NCI-H510A (cell line): ENCODE measurements around the gene ZFAND5.

Experiments used
- DNase-seq: peaks from one replicate; lab custom pipeline; 2025; lab: John Stamatoyannopoulos, UW

ZFAND5 gene

DNA sequence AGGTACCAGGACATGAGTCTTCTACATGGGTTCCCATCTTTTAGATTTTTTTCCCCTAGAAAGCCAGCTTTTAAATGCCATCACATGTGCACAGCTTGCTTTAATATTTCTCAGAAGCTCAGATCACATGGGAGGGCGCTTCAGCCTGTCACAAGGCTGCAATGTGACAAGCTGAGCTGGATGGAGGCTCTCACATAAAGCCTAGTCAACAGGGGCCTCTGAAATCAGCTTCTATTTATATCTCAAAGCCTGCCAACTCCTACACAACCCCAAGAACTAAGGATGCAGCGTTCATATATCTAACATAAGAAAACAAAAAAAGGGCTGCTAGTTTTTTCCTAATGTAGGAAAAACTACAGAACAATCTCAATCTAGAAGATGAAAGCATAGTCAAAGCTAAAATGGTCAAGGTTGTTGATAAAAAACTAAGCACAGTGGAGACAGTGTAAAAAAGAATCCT lies 2.3 kb downstream of the ZFAND5 start:
- DNase-seq: no peak

DNA sequence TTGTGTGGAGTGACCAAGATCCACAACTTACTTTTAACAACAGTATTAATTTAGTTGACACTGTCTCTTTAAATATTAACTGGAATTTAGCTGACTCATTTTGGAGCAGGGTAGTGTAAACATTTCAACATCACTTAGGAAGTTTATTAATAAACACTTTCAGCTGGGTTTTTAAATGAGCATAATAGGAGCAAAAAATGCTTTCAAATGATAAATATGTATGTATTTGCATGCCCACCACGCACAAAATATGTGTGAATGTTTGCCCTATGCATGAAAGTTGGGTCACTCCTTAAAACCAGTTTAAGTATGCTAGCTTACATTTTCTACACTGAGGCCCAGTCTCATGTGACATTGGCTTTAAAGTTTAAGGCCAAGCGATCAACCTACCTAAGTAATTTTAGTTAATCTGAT lies 2.9 kb downstream of the ZFAND5 start:
- no peak for DNase-seq

DNA sequence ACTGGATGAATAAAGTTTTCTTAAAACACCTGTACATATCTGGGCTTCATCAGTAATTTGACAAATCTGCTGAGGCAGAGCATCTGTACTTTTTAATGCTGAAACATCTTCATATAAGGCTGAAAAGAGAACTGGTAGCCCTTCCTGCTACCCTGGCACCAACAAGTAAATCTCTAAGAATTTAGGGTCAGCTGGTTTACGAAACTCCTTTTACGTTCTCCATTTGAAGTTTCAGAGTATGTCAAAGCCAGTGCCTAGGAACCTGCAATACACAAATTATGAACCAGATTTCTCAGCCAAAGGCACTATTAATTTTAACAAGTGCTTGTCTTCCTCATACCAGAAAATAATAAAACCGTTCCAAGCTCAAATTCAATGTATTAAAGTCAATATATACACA lies 3.8 kb downstream of the ZFAND5 start:
- no peak for DNase-seq

DNA sequence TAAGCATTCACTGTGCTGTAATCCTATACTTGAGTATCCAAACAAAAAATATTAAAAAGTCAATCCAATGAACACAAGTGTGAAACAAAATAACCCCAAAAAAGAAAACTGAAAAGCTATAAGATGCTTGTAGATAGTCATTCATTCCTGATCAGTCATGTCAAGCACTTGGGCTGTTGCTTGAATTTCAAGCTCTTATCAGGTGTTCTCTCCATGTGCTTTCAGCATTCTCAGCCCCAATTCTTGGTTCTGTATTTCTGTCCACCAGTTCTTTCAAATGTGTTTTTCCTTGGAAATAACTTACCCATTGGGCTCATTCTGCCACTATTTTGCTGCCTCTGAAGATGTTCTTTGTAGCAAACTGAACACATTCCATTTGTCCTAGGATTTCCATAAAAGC lies 4.7 kb downstream of the ZFAND5 start:
- DNase-seq: no peak

DNA sequence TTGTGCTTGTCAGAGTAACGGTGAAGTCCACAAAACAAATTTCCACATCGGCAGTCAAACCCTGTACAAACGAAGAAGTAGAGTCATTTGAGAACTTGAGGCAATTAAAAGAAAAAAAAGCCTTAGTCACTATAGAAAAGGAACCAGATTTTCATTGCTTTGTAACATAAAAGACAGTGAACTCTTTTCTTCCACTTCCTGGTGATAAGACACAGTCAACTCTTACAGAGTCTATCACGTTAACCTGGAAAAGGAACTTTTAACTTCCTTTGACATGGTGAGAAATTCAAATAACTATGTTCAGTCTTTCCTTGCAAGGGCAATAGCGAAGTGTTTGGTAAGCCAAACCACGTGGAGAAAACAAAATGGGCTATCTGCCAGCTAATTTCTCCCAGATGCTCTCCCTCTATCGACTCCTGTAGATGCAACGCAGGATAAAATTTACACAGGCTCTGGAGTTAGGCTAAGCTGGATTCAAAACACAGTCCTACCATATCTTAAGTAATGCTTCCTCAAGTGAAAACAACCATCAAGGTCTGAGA lies 8.9 kb downstream of the ZFAND5 start:
- no peak for DNase-seq

DNA sequence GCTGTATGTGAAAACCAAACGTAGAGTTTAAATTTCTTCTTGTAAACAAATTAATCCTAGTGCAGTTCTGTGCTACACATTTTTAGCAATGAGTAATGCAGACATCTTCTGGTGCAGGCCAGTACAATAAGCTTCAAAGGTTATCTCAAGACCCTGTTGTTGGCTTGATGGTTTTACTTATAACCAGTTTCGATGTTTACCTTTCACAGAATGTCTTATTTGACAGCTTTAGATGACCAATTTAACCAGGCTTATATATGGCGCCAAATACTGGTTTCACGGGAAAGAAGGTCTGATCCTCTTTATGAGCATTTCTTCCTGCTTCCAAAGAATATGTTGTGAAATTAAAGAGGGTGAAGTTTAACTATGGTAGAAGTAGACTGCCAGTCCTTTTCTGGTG lies 9.9 kb downstream of the ZFAND5 start:
- DNase-seq: no peak

DNA sequence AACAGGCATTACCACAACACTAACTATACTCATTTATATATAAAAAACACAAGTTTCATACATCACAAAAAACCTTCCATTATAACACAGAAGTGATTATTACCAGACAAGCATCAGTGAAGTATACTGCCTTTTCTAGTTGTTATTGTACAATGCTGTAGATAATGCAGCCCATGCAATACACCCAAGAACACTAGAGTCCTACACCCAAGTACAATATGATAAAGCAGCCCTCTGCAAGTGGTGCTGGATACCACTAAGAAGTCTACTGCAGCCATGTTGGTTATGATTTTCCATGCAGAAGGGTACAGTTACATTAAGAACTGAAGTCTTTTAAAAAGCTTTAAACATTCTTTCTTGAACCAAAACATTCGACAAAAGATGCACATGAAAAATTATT lies 10.3 kb downstream of the ZFAND5 start:
- DNase-seq: no peak

DNA sequence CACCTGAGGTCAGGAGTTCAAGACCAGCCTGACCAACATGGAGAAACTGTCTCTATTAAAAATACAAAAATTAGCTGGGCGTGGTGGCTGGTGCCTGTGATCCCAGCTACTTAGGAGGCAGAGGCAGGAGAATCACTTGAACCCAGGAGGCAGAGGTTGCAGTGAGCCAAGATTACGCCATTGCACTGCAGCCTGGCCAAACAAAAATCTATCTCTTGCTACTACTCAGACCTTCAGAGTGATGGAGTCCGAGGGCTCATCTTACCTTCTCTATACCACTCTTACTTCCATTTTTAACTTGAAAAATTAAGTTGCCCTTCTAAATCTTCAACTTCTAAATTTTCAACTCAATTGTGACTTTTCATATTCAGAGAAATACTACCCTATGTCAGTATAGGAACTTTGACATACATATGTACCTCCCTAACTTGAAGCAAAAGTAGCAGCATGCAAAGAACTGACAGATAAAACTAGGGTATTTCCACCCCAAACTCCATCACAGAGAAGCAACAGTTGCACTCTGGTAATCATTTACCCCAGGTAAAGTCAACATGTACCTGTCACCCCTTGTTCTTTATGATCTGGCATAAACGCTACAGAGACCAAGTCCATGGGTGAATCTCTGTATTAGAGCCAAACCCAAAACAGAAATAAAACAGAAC lies 11.4 kb downstream of the ZFAND5 start:
- no peak for DNase-seq

DNA sequence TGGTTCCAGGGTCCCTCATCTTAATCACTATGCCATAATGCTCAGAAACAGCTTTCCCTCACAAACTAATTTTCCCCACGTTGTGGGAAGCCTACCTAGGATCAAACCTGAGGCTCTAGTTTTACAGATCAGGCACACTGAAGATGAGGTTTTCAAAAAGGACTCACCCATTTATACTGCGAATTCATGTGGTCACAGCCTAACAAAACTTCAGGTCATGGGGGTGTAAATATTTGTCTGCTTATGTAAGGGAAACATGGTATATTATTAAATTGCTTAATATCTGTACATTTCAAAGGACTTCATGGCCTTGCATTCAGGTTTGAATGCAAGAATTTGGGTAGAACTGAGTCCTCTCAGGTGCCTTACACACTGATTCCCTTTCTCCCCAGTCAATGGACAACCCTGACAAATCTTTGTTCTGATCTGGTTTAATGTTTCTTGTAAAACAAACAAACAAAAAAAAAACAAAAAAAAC lies 12.1 kb downstream of the ZFAND5 start:
- DNase-seq: no peak

DNA sequence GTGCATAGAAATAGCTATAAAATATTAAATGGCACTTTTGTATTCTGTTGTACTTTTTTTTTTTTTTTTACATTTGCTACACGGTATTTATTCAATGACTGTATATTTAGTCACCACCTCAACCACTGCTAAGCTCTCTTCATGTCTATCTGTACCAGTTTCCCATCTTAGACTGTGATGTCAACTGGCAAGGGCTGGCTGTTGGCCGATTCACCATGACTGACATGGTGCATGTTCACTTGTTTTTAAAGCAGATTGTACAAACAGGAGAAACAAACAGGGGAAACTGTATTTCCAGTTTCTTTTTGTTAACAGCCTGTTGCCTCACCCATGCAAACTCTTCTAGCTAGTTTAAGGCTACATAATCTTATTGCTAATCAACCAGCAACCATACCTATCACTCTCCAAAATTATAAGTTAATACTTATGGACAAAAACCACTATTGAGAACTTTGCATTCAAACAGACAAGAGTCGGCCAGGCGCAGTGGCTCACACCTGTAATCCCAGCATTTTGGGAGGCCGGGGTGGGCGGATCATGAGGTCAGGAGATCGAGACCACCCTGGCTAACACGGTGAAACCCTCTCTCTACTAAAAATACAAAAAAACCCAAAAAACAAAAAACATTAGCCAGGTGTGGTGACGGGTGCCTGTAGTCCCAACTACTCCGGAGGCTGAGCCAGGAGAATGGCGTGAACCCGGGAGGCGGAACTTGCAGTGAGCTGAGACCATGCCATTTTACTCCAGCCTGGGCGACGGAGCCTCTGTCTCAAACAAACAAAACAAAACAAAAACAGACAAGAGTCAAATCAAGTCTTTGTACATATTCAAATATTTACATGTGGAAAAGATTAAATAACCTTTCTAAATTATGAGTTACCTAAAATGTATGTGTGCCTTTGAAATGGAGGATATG lies 13.2 kb downstream of the ZFAND5 start:
- DNase-seq: no peak

DNA sequence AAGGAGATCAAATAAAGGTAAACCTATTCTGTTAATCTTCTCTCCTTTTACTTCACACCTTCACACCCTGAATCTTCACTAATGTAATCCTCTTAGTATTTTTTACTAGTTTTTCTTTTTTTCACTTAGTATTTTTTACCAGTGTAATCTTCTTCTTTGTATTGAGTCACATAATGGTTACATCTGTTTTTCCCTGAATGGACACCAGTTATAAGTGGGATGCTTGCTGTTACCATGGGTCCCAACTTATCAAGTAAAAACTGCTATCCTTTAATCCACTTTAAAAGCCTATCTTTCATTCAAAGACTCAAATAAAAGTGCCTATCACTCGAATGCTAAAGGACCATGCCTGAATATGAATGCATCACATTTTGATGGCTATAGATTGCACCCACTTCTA lies 15.1 kb downstream of the ZFAND5 start:
- no peak for DNase-seq

DNA sequence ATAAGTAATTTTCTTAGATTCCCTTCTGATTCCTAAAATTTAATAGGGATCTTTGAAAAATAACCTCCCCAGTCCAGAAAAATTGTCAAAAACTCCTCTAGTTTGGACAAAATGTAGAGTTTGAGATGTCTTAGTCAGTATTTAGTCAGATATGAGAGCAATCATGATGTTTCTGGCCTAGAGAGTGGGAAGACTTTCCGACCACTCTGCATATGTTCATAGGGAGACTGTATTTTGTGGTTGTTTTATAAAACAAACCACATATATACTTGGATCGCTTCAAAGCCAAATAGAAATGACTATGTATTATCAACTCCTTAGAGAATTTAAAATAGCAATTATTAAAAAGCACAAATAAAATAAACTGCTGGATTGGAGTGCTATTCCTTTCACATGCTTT lies 15.8 kb downstream of the ZFAND5 start:
- no peak for DNase-seq

DNA sequence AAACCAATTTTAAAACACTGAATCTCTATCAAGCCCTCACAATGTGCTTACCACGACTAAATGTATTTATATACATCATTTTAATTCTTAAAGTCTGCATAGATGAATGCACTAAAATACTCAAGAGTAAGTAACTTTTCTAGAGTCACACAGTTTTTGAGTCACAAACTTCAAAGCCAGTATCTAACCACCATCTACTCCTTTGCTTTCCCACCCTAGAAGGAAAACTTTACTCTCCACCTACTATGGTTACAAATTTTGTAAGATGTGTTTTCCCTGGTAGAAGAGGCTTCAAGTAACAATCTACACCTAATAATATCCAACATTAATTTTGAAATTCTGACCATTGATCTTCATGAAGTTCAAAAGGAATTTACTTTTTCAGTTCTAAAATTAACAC lies 18.7 kb downstream of the ZFAND5 start:
- DNase-seq: no peak

DNA sequence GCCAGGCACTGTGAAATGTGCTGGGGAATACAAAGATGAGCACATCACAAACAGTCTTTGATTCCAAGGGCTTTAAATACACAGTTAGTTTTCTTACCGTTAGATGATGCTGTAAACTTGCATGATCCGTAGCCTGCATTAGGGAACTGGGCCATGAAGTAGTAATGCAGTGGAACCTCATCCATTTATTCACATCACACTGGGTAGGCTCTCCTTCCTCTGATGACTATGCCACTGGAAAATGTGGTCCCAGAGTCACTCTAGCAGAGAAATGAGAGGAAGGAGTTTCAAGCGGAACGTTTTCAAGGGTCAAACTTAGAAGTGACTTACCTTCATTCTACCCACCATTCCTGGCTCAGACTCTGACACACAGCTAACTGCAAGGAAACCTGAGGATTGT lies 26.4 kb downstream of the ZFAND5 start:
- no peak for DNase-seq

DNA sequence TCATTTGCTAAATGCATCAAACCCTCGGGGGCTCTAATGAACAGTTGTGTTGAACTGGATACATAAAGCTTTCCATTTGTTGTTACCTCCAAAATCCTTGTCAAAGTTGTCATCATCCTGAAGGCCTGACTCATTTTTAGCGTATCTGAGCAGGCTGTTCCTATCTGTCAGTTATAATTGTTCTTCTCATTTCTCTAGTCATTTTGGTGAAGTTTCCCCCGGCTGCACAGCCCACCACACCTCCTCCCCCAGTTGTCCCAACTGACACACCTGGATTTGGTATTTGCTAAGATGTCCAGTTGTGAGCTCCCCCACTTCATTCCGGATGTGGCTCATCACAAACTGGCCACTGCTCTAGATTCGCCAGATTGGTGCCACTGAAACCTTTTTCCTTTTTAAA lies 27.7 kb downstream of the ZFAND5 start:
- no peak for DNase-seq

DNA sequence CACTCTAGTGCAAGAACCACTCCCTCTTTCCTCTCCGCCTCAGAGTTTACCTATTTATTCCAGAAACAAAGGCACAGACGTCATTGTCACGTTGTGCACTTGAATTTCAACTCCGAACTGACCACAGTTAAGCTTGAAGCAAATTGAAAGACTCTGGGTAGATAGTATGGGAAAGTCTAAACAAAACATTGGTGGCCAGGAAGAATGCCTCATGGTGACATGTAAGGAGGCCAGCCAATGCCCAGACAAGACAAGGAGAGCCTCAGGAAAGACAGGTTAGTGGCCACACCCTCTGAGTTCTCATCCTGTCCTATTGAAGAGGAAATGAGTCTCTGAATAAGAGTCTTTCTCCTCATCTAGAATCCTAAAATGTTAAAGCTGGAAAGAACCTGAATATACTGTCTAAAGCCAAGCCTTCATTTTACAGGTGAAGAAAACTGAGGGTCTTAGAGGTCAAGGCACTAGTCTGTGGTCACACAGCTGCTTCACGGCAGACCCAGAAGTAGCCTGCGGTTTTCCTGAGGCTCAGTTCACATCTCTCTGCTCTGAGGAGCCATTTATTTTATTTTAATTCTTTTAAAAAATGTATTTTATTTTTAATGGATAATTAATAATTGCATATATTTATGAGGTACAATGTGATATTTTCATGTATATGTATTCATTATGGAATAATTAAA lies 30.2 kb downstream of the ZFAND5 start:
- DNase-seq: no peak

DNA sequence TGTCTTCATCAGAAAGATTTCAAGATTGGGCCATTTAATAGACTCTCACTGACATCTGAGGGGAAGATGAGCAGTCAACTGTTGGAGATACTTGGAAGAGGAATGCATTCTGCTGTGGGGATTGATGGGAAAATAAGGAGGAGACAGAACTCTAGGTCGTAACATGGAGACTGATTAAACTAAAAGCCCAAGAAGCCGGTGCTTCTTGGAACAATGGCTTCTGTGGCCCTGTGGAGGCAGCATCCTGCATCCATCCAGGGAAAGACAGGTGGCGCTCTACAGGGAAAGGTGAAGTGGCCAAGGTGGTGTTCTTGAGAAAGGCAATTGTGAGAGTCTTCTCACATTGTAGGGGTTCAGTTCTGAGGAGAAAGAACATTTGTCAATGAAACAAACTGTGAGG lies 31.3 kb downstream of the ZFAND5 start:
- DNase-seq: no peak

DNA sequence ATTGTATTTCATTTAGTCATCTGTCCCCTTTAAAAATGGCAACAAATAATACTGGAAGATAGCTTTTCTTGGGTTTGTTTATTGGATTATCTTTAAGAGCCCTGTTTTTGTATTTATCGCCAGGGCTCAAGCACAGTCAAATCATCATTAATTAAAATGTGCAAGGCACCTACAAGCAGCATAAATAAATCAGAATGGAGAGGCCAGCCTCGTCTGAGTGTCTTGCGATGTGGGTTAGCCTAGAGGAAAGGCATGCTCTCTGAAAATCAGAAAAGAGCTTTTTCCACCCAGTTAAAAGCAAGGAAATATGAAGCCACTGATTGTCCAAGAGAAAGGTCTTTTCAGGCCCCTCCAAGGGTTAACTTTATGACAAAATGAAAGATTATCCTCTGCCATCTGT lies 31.8 kb downstream of the ZFAND5 start:
- DNase-seq: no peak

DNA sequence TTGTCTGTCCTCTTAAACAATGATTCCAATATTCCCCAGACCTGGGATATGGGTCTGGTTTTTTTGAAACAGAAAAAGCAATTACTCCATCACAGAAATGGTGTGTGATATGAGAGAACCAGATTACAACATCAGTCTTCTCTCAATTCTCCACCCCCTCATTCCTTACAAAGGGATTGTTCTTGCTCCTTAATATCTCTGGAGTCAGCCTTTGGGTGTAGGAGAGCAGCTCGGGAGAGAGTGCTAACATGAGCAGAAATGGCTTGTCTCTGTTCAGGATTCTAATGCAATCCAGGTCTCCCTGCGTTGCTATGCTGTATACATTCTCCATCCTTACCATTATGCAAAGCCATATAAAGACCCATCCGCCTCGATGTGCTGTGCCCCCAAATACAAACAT lies 32.7 kb downstream of the ZFAND5 start:
- DNase-seq: no peak

DNA sequence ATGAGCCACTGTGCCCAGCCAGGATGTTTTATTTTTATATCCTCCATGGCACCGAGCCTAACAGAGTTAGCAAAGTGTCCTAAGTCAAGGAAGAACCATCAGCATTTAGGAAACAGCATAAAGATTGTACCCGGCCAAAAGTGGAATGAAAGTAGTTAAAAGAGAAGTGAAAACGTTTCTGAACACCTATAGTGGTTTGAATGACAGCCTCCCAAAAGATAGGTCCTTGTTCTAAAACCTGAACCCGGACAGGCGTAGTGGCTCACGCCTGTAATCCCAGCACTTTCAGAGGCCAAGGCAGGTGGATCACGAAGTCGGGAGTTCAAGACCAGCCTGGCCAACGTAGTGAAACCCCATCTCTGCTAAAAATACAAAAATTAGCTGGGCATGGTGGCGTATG lies 37.4 kb downstream of the ZFAND5 start:
- no peak for DNase-seq

DNA sequence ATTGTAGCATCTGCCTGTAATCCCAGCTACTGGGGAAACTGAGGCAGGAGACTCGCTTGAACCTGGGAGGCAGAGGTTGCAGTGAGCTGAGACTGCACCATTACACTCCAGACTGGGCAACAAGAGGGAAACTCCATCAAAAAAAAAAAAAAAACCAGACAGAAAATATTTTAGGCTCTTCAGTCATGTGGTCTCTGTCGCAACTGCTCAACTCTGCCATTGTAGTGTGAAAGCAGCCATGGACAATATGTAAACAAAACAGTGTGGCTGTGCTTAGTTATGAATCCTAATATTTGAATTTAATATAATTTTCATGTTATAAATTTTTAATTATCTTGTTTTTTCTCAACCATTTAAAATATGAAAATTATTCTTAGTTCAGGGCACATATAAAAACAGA lies 38.4 kb downstream of the ZFAND5 start:
- DNase-seq: no peak

DNA sequence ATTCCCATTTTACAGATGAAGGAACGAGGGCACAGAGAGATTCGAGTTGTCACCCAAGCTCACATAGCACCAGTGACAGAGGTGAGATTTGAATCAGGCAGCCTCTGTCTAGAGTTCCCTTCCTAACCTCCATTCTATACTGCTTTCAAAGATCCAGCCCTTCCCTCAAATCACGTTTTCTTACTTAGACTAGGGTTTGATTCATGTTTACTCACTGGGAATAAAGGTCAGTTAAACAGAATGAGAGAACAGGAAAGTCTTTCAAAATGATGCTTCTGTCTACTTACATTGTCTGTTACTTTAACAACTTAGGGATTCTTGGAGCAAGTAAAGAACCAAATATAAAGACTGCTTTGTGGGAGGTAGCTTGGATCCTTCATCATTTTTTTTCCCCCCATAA lies 40.0 kb downstream of the ZFAND5 start:
- DNase-seq: no peak

DNA sequence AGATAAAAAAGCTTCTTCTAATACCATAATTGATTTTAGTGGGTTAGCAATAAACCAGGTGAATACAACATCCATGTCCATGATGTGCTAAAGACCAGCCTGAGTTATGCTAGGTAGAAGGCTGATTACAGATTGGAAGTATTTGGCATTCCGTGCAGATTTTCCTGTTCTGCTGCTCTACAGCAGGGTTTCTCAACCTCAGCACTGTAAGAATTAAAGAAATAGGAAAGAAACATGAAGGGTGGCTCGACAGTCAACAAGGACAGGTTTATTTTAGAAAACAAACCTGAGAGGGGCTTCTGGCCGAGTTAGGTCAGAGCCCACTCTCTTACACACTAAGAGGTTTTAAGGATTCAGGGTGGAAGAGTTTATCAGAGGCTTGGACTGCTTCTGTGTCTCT lies 42.3 kb downstream of the ZFAND5 start:
- DNase-seq: no peak
